ENCODE results near the gene IRAK1.

- no peak for TF ChIP-seq CTCF (optimal IDR thresholded peaks at IDR 0.05 in 1 of 3, IDR thresholded peaks at IDR 0.05 in 1 of 3, conservative IDR thresholded peaks at IDR 0.05 in 1 of 3; ENCODE audit: extremely low read depth in 1 of 3, insufficient read depth in 2 of 3, low read length in 3 of 3)
- TF ChIP-seq EZH2 (IDR thresholded peaks at IDR 0.05; ENCODE audit: low read length) = no peak
Measured at GRCh38 chrX:154044091-154044490, 24.4 kb upstream of the IRAK1 start.

Data from keratinocyte (primary cell).